Suprapubic skin (tissue), 4 donors: Measurements from ENCODE around the gene TPSAB1. TPM values are rescaled to one million over a fixed set of nuclear protein-coding genes. Genes with fewer than 3 reads are reported as not detected.
A peak's percentile ranks its signal among the peaks of the same experiment; 100 is the strongest.
"Not testable (repeated sequence)": the region's sequence is repeated elsewhere in the genome, so short reads cannot be mapped to it uniquely, and the experiment has no call there.

Source experiments
- DNase-seq, 2 donors: peaks; one replicate each; pipeline ENCODE4 v3.0.0-alpha.2; 2019; ENCODE audit warnings: low spot score in 2 of 2
- H3K27ac ChIP-seq: fragments of 200-600 bp; sonication (generic); one replicate; pipeline ENCODE4 v1.5.1; 2019
- H3K27me3 ChIP-seq: fragments of 200-600 bp; sonication (generic); one replicate; pipeline ENCODE4 v1.5.1; 2019
- H3K36me3 ChIP-seq: fragments of 200-600 bp; sonication (generic); one replicate; pipeline ENCODE4 v1.5.1; 2019
- H3K4me1 ChIP-seq: fragments of 200-600 bp; sonication (generic); one replicate; pipeline ENCODE4 v1.5.1; 2019
- H3K4me3 ChIP-seq: fragments of 200-600 bp; sonication (generic); one replicate; pipeline ENCODE4 v1.5.1; 2019; ENCODE audit warnings: mild to moderate bottlenecking
- H3K9me3 ChIP-seq: fragments of 200-600 bp; sonication (generic); one replicate; pipeline ENCODE4 v1.5.1; 2019
- EP300 ChIP-seq: sonication (generic); formaldehyde crosslinking; IDR thresholded peaks from one replicate; pipeline ENCODE4 v1.6.1; 2017; ENCODE audit warnings: antibody characterized with exemption
- POLR2A ChIP-seq, 2 donors: fragments of 450-650 bp; IDR thresholded peaks; one replicate each; pipeline ENCODE4 v1.6.1; 2017; ENCODE audit warnings: antibody characterized with exemption in 2 of 2, mild to moderate bottlenecking in 2 of 2, moderate library complexity in 2 of 2
- POLR2AphosphoS5 ChIP-seq, 3 donors: sonication (generic); formaldehyde crosslinking; IDR thresholded peaks; one replicate each; pipeline ENCODE4 v1.6.1; 2017; ENCODE audit warnings: antibody characterized with exemption in 3 of 3
- WGBS: methylation state at CpG from one replicate; pipeline ENCODE4 v1.1.5; 2018; 5-methylcytosine and 5-hydroxymethylcytosine counted together
- total RNA-seq, 4 donors: library from RNA; depleted of rRNA; stranded (reverse); fragments of >200 nt; gene quantifications; one replicate each; pipeline ENCODE4 v1.1.0, GENCODE V29; 2016
- TF ChIP-seq, protein P1 (sequence below), 2 donors: fragments of 200-600 bp in 1 of 2; fragments of 450-650 bp in 1 of 2; sonication (generic) in 1 of 2; IDR thresholded peaks; one replicate each; pipeline ENCODE4 v1.5.1; 2016 to 2019; ENCODE audit warnings: antibody characterized with exemption in 2 of 2, mild to moderate bottlenecking in 1 of 2, moderate library complexity in 1 of 2

Gene TPSAB1
- total RNA-seq, 4 donors from 2014 or later = 6.0 to 36.8 (median 16.5) TPM

- H3K36me3 ChIP-seq, H3K9me3 ChIP-seq, H3K4me1 ChIP-seq, H3K27ac ChIP-seq, DNase-seq, H3K4me3 ChIP-seq, H3K27me3 ChIP-seq: not testable (repeated sequence)
- WGBS = no CpG with 5 or more reads among the region's 17 CpGs
These were observed 9.9 kb upstream of the TPSAB1 start for GRCh38 chr16:1230471-1231212.

- H3K9me3 ChIP-seq, DNase-seq, H3K27me3 ChIP-seq, H3K4me1 ChIP-seq, H3K36me3 ChIP-seq, H3K27ac ChIP-seq, H3K4me3 ChIP-seq: not testable (repeated sequence)
- no CpG with 5 or more reads among the region's 7 CpGs for WGBS
These were observed 9.2 kb upstream of the TPSAB1 start for GRCh38 chr16:1231301-1231700.

DNA sequence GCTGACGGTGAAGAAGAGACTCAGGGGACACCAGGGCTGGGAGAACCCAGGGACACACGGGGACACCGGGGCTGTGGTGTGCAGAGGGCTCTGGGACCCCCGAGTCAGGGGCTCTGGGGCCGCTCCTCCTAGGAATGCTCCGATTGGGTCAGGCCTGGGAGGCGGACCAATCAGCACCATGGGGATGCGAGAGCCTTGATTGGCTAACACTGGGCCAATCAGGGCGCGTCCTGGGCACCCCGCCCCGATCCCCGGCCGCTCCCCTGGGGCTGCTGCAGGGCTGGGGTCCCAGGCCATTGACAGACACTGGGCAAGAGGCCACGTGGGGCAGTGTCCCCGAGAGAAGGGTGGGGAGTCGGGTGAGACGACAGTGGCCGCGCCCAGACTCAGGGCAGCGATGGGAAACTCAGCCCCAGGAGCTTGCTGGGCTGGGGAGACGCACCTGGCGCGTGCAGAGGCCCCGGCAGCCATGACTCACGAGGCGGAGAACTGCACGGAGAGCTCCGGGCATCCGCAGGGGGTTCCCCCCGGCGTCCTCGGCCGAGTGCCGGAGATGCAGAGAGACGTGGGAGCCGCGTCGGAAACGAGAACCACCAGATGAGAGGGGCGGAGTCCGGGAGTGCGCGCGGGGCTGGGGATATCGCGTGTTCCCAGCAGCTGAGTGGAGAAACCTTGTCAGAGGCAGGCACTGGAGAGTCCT is 8.3 kb upstream of the TPSAB1 start:
- not testable (repeated sequence) for H3K36me3 ChIP-seq, H3K27me3 ChIP-seq, H3K27ac ChIP-seq, H3K4me3 ChIP-seq, H3K4me1 ChIP-seq, DNase-seq, H3K9me3 ChIP-seq
- no CpG with 5 or more reads among the region's 47 CpGs for WGBS

DNA sequence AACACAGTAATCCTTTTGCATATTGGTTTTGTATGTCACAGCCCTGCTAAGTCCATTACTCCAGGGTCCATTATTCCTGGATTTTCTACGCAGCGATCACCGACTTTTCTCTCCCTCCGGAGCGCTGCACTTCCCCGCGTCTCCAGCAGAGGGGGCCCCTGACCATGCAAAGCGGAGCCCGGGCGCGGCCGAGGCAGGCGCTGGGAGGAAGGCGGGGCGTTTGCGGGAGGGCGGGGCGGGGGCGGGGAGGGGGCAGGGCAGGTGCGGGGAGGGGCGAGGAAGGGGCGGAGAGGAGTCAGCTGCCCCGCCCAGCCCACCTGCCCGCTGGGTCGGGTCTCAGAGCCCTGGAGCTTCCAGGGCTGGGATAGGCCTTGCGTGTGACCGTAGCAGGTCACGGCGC is 3.8 kb upstream of the TPSAB1 start:
- H3K4me3 ChIP-seq, H3K9me3 ChIP-seq, DNase-seq, H3K36me3 ChIP-seq, H3K4me1 ChIP-seq, H3K27ac ChIP-seq: not testable (repeated sequence)
- no CpG with 5 or more reads among the region's 29 CpGs for WGBS
- H3K27me3 ChIP-seq = peaks cover 11% of the 10 kb centered on the region

- no peak overlapping the region for H3K27ac ChIP-seq
- H3K9me3 ChIP-seq = no peaks in the 10 kb centered on the region
- WGBS = 82% methylated on average over 9 of the region's 9 CpGs
- H3K36me3 ChIP-seq = no peaks in the 10 kb centered on the region
- no peak overlapping the region for H3K4me3 ChIP-seq
- TF ChIP-seq POLR2AphosphoS5 (IDR thresholded peaks at IDR 0.05) = no peak
- TF ChIP-seq EP300 = no peak
- TF ChIP-seq, protein P1, sequence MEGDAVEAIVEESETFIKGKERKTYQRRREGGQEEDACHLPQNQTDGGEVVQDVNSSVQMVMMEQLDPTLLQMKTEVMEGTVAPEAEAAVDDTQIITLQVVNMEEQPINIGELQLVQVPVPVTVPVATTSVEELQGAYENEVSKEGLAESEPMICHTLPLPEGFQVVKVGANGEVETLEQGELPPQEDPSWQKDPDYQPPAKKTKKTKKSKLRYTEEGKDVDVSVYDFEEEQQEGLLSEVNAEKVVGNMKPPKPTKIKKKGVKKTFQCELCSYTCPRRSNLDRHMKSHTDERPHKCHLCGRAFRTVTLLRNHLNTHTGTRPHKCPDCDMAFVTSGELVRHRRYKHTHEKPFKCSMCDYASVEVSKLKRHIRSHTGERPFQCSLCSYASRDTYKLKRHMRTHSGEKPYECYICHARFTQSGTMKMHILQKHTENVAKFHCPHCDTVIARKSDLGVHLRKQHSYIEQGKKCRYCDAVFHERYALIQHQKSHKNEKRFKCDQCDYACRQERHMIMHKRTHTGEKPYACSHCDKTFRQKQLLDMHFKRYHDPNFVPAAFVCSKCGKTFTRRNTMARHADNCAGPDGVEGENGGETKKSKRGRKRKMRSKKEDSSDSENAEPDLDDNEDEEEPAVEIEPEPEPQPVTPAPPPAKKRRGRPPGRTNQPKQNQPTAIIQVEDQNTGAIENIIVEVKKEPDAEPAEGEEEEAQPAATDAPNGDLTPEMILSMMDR (IDR thresholded peaks at IDR 0.05) = no peak
- no peak for TF ChIP-seq POLR2A (IDR thresholded peaks at IDR 0.05)
- peaks cover 11% of the 10 kb centered on the region for H3K27me3 ChIP-seq
- H3K4me1 ChIP-seq = no peaks in the 10 kb centered on the region
- no peak for DNase-seq
These were observed 2.5 kb upstream of the TPSAB1 start for GRCh38 chr16:1237990-1238389.

DNA sequence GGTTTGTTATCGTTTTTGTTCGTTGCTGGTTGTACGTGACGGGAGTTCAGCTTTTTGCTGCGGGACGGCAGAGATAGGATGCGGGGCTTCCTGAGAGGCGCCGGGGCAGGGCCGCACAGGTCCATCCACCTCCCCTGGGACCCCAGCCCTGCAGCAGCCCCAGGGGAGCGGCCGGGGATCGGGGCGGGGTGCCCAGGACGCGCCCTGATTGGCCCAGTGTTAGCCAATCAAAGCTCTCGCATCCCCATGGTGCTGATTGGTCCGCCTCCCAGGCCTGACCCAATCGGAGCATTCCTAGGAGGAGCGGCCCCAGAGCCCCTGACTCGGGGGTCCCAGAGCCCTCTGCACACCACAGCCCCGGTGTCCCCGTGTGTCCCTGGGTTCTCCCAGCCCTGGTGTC is 1.6 kb upstream of the TPSAB1 start:
- H3K27ac ChIP-seq, H3K4me3 ChIP-seq, H3K9me3 ChIP-seq, H3K36me3 ChIP-seq, H3K4me1 ChIP-seq, DNase-seq: not testable (repeated sequence)
- H3K27me3 ChIP-seq = peaks cover 13% of the 10 kb centered on the region
- WGBS = 46% methylated on average over 10 of the region's 23 CpGs

GRCh38 chr16:1239575-1239974 is 930 bp upstream of the TPSAB1 start:
- H3K4me3 ChIP-seq, H3K27ac ChIP-seq, H3K9me3 ChIP-seq, DNase-seq, H3K36me3 ChIP-seq, H3K4me1 ChIP-seq: not testable (repeated sequence)
- WGBS = 75% methylated on average over 8 of the region's 9 CpGs
- H3K27me3 ChIP-seq = peaks cover 19% of the 10 kb centered on the region

- not testable (repeated sequence) for H3K27ac ChIP-seq, H3K4me3 ChIP-seq, DNase-seq, H3K4me1 ChIP-seq, H3K36me3 ChIP-seq, H3K9me3 ChIP-seq
- WGBS = no CpG with 5 or more reads among the region's 15 CpGs
- H3K27me3 ChIP-seq = peaks cover 34% of the 10 kb centered on the region
These were observed 576 bp downstream of the TPSAB1 start for GRCh38 chr16:1241081-1241480.

DNA sequence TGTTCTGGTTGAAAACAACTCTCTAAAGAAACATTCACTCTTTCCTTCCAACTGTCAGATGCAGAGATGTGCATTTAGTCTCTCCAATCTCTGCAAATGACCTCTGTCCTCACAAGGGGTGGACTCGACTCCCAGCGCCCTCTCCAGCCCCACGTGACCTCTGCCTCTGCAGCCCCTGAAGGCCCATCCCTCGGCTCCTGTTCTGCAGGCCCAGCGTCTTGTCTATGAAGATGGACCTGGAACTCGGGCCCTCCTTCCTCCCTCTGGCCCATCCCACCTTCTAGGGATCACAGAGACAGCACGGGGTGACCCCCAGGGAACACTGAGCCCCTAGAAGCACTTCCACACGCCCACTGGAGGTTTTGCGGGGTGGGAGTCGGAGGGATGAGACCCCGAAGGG is 2.9 kb downstream of the TPSAB1 start:
- not testable (repeated sequence) for H3K36me3 ChIP-seq, H3K9me3 ChIP-seq, H3K27ac ChIP-seq, H3K4me3 ChIP-seq, H3K4me1 ChIP-seq
- peaks cover 36% of the 10 kb centered on the region for H3K27me3 ChIP-seq
- peak in 1 of 2 donors; percentile 43 for DNase-seq
- WGBS = 80% methylated on average over 4 of the region's 11 CpGs

DNA sequence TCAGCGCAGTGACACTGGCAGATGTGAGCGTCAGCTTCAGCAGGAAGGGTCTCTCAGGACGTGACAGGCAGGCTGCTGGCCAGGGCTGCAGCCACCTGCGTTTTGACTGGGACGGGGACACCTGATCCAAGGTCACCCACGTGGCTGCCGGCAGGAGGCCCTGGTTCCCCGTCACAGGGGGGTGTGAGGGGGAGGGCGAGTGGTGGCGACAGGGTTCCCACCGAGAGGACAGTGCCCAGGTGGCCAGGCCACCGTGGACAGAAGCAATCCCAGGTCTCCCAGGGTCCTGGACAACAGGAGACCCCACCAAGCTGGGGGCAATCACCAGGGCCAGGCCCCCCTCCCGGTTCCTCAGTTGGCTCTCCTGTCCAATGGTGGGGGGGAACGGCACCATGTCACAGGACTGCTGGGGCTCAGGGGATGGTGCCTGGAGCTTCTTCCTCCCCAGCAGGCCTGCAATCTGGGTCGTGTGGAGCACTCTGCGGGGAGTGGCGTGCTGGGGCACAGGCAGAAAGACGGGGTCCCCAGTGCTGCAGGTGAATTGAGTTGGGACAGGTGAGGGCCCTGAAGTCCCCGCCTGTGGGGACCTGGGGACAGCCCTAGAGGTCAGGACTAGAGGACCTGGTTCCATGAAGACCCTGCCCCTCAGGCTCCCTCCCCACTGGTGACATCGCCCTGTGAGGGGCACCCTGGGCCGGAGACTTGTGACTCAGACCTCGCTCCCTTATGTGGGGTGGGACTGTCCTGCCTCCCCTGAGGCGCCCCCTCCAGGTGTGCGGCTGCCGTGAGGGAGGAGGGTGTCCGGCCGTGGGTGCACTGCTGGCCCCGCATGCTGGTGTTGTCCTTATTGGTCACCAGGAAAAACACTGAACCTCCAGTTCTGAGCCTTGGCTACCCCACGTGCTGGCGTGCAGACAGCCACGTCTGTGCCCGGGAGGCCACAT is 3.7 kb downstream of the TPSAB1 start:
- DNase-seq = peak in 1 of 2 donors; percentile 71
- no CpG with 5 or more reads among the region's 32 CpGs for WGBS
- not testable (repeated sequence) for H3K36me3 ChIP-seq, H3K9me3 ChIP-seq, H3K4me1 ChIP-seq, H3K4me3 ChIP-seq, H3K27ac ChIP-seq
- peaks cover 35% of the 10 kb centered on the region for H3K27me3 ChIP-seq
